HG03064 (cell line): ENCODE results near the gene CRACR2A.

Source experiments
- ATAC-seq: cut with Tn5 transposase; IDR thresholded peaks from one replicate; pipeline ENCODE4 v1.9.1; 2021; ENCODE audit warnings: low read depth; ENCODE audit not compliant: unreplicated experiment

Gene CRACR2A

DNA sequence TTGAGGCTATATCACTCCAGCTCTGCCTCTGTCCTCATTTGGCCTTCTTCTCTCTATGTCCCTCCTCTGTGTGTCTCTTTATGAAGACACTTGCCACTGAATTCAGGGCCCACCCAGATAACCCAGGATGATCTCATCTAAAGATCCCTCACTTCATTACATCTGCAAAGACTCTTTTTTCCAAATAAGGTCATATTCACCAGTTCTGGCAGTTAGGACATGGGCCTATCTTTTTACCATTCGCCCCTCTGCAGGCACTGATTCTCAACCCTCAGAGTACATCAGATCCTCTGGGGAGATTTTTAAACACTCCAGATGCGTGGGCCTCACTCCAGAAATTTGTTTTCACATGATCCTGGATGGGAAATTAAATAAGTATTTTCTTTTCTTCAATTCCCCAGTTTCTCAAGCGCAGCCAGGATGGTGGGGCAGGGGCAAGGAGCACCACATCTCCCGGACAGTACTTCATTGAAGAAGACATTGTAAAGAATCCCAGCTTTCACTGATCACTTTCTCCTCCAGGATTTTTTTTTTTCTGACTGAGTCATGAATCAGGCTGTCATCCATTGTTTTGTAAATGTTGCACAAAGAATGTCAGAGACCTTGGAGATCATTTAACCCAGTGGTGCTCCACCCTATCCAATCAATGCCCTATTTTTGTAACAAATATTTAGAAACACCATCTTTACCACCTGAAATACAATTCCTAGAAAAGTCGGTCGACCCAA, 27.4 kb downstream of the CRACR2A start:
- ATAC-seq, result no peak

DNA sequence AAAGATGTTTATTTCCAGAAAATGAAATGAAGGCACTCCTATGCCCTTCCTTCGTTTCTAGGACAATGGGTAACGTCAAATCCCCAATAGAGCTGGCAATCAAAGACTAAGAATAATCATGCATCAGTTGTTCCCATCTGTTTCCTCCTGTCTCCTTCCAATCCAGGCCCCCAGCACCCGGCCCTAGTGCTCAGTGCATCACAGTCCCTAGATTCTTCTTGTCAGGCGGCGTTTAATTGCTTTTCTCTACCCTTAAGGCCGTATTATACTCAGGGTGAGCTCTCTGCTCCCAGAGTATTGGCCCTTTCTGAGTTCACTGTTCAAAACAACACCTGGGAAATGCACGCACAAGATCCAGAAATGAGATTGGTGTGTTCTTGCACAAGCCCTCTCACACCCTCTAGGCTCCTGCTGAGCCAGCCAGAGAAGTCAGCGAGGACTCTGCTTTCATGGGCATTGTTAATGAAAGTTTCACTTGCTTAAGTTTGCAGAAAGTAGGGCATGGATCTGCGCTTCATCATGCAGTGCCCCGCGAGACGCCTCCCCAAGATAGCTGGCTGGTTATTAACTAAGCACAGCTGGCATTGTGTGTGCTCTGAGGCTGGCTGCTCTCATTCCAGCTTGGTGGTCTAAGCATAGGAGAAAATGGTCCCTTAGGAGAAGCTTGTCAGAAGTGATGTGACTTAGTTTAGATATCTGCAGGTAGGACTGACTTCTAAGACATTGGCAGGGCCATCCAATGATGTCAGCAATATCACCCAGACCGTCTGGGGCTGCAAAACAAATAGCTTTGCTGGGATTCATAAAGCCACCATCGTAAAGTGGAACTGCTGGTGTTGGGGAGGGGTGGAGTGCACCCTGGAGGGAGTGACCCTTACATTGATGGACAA, 28.7 kb downstream of the CRACR2A start:
- ATAC-seq, result no peak

DNA sequence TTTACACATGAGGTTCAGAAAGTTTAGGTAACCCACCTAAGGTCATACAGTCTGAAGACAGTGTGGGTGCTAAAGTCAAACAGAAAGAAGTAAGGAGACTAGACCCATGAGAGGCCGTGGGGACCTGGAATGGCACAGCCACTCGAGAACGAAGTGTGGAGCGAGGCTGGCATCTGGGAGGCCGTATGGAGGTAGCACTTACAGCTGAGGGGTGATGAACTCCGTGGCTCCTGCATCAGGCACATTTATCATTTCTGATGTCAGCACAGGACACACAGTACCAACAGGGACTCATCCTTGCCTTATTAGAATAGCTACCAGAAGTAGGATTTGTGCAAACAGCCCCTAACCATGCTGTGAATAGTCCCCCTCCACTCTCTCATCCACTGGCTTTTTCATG, 30.5 kb downstream of the CRACR2A start:
- ATAC-seq, result no peak

DNA sequence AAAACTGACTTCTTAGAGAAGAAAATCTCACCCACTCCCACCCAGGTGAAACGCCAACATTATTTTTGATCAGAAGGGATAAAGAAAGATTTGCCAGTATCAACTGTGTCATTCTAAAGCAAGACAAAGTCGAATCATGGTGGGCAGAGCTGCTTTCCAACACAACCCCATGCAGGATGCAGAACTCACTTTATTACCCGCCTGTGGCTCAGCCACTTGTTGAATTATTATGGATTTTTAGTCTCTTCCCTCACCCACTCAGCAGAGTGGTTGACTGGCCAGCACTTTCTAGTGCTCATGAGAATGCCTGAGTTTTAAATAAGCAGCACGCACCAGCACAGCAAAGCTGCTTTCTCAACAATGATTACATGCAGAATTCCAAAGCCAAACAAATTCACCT, 32.1 kb downstream of the CRACR2A start:
- ATAC-seq, result no peak

DNA sequence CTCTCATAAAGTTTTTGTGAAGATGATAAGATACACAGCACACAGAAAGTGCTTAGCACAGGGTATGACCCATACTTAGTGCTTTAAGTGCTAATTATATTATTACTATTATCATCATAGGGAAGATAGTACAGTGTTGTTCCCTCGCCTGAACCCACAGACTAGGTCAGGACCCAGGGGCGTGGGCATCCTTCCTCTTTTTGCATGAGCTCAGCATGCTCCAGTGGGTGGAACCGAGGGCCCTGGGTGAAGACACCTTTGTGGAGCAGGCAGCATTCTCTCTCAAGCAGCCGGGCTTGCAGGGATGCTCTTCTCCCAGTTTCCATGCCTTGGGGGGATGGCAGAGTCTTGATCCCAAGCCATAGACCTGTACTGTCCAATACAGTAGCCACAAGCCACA, 34.8 kb downstream of the CRACR2A start:
- no peak for ATAC-seq

DNA sequence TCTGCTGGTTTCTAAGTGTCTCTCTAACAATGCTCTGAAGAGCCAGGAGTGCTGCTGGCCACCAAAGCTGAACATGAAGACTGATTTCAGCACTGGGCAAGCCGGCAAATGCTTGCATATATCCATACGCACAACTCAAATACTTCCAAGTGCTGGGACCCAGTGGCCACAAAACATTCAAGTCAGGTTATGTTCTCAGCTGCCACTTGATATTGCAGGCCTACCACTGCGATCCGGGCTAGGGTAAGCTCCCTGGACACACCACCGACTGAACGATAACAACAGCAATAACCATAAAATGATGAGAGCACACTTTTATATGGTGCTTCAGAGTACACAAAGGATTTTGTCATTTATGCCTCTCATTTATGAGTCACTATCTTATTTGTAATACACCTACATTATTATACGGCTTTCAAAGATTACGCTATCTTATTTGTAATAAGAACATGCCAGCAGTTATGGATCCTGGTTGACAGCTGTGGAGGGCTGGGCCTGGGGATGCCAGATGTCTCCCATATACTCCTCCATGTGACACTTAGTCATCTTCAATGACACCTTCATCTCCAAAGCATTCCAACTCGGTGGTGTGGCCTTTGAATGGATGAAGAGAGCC, 35.5 kb downstream of the CRACR2A start:
- ATAC-seq, result no peak

DNA sequence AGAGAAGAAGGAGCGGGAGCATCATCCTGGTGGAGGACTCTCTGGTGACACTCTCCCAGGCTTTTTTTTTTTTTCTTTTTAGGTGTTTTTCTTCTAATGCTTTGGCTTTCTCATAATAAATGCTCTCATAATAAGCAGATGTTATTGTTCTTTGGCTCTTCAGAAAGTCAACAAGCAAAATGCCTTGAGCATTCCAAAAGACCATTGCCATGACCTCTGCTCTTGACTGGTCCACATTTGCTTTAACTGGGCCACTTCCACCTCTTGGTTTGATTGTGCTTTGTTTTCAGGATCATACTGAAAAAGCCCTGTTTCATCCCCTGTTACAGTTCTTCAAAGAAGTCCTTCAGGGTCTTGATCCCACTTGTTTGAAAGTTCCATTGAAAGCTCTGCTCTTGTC, 36.9 kb downstream of the CRACR2A start:
- ATAC-seq, result no peak

DNA sequence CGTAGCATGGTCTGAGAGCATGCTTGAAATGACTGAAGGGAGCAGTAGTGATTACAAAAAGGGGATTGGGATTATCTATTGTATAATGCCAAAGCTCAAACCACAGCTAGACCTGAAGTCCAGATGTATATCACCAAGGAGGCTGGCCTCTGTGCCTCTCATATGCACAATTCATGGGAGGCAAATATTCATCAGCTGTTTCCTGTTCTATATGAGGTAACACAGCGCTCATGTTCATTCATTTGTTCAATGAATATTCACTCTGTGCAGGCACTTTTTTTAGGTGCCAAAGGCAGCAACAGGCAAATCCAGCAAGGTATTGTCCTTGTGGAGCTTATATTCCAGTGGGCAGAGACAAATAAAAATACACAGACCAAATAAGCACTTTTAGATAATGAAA, 39.0 kb downstream of the CRACR2A start:
- ATAC-seq, result no peak

DNA sequence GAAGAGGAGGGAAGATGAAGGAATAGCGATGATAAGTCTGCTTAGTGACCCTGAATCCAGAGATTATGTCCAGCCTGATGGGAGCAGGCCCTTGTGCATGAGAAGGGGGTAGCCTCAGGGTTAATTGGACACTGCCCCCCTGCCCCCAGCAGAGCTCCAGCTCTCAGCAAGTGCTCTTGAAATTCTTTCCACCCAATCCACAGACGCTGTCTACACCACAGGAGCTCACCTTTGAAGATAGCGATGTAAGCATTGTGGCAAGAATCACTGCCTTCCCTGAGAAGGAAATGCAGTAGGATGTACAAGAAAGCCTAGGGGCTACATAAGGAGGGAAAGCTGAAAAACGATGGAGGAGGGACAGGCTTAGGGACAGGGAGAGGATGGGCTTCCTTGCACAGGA, 39.4 kb downstream of the CRACR2A start:
- no peak for ATAC-seq

DNA sequence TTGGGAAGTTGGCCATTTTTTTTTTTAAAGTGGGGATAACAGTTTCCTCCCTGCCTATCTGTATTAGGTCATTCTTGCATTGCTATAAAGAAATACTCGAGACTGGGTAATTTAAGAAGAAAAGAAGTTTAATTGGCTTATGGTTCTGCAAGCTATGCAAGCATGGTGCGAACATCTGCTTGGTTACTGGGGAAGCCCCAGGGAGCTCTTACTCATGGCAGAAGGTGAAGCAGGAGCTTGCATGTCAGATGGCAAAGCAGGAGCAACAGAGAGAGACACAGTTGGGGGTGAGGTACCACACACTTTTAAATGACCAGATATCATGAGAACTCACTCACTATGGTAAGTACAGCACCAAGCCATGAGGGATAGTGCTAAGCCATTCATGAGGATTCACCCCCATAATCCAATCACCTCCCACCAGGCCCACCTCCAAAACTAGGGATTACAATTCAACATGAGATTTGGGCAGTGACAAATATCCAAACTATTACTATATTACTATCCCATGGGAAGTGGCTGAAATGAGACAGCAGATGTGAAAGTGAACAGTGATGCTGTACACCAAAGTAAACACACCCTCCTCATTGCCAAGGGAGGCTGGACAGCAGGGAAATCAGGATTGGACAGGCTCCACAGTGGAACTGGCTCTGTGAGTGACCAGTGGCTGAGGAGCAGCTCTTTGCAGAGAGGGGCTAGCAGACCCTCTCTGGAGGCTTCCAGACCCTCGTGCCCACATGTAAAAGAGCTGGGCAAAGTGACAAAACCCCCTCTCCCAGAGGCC, 40.5 kb downstream of the CRACR2A start:
- ATAC-seq, result no peak

DNA sequence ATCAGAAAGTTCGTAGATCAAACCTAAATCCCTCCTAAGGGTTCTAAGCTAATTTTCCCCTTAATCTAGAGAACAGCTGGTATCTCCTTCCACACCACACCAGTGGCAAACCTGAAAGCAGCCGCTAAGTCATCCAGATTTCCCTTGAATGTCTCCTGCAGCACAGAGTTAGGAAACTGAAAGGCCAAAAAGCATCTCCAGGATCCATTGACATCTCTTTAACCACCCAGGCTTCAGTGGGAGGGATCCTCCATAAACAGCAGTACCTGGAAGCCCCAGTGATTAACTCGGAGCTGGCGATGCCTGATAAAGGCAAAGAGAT, 47.6 kb downstream of the CRACR2A start:
- no peak for ATAC-seq

DNA sequence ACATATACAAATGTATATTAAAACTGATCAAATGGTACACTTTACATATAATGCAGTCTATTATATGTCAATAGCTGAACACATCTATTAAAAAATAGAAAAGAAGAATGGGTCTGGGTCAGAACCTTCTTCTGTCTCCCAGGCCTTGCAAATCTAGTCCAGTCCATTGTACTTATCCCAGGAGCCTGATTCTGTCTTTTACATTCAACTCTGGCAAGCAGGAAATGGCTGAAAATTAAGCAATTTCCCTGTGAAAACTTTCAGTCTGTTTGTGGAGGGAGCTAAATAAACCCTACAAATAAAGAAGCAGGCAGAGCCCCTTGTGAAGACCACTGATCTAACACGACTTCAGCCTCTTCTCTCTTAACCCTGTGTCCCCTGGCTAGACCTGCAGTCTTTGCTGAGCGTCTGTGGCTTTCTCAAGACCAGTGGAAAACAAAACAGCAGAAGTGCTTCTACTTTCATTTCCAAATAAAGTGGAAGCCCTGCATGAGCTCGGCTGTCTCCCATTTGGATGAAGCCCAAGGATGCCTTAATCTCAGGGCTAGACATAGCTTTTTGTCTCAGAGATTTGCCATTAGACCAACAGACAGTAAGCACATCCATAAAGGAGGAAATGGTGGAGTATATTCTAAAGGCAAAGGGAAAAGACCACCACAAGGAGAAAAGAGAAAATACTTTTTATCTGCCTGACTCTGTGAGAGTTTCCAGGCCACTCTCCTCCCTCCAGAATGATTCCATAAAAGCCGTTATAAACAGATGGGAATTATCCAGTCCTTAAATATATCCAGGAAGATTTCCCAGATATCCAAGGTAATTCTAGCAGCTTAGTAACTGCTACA, 48.2 kb downstream of the CRACR2A start:
- ATAC-seq, result no peak

DNA sequence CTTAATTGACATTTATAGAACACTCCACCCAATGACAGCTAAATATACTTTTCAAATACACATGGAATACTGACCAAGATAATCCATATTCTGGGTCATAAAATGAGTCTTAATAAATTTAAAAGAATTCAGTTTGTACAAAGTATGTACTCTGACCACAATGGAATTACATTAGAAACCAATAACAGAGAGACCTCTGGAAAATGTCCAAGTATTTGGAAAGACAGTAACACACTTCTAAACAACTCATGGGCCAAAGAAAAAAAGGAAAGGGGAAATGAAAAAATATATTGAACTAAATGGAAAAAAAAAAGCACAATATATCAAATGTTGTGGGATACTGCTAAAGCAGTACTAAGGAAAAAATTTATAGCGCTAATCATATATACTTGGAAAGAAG, 52.0 kb downstream of the CRACR2A start:
- ATAC-seq, result no peak

DNA sequence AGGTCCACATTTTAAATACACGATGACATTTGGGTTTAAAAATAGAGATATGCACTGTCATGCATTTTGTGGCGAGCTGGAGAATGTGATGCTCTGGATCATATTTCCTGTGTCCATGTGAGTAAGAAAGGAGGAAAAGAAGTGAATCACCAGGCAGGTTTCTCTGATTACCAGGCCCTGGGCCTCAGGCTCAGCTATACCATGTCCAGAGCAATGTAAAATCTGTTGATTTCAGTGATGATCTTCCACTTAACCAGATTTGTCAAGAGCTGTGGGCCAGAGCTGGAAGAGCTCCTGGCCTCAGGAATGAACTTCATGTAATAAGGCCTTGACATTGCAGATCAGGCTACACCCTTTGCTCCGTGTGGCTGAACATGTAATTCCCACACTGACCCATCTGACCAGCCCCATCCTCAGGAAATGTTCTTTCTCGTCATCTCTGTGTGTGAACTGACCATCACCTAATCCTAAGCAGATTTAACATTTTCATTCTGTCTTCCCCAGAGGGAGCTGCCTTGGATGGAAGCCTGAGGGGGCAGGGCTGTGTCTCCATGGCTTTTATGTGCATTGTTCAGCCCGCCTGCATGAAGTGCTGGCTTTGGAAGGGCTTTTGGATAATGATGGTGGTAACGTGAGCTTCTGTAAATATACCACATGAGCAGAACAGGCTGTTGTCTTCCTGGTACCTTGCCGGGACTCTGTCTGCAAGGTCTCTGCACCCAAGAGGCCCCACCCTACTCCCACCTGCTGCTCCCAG, 54.5 kb downstream of the CRACR2A start:
- no peak for ATAC-seq

DNA sequence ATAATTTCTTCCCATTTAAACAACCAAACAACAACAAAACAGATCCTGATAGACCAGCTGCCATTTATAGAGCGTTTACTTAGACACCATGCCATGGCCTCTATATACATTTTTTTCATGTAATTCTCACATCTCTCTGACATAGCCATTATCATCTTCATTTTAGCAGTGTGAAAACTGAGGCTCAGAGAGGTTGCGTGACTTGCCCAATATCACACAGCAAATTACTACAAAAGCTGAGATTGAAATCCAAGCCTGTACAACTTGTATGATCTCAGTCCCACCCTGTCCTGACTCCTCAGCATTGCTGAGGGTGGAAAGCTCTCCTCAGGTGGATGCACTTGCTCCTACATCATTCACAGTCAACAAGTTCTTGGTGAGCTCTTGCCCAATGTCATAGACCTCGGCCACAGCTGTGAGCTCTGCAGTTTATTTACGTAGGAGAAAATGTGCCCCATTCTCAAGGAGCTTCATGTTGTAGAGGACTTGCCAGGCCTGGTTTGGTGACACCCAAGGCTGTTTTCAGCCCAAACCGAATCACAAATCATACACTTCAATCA, 55.5 kb downstream of the CRACR2A start:
- ATAC-seq, result no peak

DNA sequence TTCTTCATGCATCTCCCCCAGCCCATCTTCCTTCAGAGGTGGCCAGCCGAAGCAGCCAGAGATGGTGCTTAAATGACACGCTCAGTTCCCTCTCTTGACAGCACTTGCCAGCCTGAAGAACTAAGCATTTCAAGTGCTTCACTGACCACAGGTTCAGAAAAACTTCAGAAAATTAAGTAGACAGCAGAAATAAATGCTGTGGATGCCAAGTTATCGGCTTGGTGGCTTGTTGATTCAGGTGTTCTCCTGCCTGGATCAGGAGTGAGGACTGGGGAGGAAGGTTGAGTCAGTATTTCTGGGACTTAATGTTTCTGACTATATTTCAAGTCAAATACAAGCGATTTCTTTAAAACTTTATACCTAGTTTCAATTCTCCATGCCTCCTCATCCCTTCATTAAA, 58.2 kb downstream of the CRACR2A start:
- ATAC-seq, result no peak

DNA sequence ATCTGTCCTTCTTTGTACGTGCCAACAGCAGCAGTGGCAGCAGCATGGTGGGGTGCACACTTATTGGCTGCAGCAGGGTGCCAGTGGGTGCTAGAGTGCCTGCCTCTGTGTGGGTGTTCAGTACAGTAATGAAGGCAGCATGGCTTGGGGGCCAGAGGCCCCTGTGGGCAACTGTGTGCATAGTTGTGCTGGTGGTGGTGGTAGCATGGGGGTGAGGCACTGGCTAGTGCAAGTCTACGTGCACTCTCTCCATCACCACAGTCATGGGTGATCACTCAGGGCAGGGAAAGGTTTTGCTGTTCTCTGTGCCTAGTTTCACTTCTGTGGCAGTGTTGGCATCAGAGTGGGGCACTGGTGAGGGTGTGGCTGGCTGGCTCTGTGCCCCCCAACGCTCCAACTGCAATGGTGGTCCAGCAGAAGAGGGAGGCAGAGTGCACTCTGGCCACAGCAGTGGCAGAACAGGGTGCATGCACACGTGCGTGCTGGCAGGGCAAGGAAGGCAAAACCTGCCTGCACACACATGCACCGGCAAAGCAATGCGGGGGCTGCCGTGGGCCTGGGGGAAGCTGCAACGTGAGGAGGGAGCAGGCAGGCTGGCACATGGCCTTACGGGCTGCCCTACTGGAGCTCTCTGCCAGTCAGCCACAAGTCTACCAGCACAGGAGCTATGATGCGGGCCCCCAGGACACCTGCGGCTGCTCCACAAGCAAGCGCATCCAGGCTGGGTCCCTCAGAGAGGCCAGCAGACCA, 60.1 kb downstream of the CRACR2A start:
- ATAC-seq, result no peak

DNA sequence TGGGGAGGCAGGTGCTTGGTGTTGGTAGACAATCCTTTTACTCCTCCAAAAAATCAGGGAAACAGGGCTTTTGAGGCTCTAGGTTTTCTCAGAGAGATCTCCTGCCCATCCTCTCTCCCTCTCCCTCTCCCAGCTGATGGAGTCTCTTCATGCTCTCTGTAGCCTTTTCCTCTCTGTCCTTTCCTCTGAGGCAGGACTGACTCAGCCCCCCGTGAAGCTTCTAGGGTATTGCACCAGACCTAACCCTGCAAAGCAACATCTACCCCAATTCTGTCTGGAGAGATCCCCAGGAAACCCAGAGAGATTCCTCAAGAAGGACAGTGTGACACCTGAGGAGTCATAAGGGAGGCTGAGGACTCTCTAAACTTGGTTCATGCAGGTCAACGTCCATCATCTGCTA, 66.4 kb downstream of the CRACR2A start:
- ATAC-seq, result no peak
